DMS53 (cell line): ENCODE measurements around the gene KRT34.
"Not testable (repeated sequence)": the region's sequence is repeated elsewhere in the genome, so short reads cannot be mapped to it uniquely, and the experiment has no call there.

Source experiments
- DNase-seq: peaks from one replicate; lab custom pipeline; 2025; lab: John Stamatoyannopoulos, UW

Gene KRT34

GRCh38 chr17:41404024-41404671, 22.0 kb upstream of the KRT34 start:
- DNase-seq = peak; percentile 88

DNA sequence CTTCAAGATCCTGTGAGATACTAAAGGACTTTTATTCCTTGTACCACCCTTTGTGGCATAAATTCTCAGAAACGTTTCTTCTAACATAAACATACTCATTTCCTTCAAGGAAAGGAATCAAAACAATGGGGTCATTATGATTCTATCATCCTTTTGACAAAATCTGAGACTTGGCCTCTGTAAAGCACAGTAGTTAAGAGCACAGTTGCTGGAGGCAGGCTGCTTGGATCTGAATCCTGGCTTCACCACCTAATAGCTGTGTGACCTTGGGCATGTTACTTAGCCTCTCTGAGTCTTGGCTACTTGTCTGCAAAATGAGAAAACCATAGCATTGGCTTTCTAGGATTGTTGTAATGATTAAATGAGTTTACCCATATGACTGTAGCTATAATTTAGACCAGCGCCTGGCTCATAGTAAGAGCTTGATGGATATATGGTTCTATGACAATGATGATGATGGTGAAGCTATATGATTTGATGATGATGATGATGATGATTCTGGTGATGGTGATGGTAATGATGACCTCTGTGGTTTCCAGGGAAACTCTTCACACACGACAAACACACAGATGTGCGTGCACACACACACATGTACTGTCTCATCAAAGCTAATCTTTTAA, 21.4 kb upstream of the KRT34 start:
- DNase-seq = no peak

DNA sequence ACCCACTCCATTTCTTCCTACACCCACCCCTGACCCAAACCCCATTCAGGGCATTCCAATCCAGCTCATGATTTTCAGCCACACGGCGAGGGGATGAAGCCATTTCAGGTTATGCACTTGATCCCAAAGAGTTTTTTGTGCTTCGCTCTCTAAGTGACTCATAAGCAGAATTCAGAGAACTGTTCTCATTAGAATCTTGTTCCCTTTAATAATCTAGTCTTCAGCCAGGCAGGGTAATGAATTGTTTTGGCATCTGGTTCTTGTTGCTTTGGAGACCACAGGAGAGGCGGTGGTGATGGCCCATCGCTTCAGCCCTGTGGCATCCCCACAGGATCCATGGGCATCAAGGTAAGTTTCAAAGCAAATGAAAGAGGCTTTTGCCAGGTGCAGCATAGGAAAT, 20.1 kb upstream of the KRT34 start:
- no peak for DNase-seq

GRCh38 chr17:41396996-41397660, 15.0 kb upstream of the KRT34 start, which contains the start of gene KRT31:
TSS of gene KRT31 (minus strand) at chr17:41397608. CDS start at chr17:41397539, 69 bp downstream.
- DNase-seq = no peak

DNA sequence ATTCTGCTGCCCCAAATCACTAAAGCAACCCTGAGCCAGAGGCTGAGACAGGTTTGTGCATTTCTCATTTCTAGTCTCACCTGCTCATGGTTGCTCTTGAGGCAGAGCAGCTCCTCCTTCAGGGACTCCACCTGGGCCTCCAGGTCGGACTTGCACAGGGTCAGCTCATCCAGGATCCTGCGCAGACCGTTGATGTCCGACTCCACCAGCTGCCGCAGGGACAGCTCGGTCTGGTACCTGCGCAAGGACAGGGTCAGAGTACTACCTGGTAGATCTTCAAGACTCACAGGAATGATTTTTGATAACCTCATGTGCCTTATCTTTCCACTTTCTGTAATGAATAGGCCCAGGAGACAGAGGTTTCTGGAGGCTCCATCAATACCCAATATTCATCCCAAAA, 14.2 kb upstream of the KRT34 start:
- DNase-seq = no peak

DNA sequence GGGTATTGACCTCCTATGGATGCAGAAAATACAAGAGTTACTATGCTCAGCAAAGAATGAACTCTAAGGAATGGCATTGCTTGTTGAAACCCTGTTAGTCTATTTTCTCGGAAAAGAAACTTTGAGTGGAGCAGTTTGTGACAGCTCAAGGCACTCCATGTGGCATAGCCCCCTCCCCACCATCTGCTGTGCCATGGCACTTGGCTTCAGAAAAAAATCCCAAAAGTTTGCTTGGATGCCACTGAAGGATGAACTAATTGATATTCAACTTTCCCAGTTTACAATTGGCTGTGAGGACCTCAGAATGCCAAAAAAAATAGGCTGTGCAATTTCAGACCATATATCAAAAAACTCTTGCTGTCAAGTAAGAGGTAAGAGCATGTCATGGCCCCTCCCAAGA, 13.5 kb upstream of the KRT34 start:
- no peak for DNase-seq

- DNase-seq = not testable (repeated sequence)
Observed at GRCh38 chr17:41395044-41395443, 12.9 kb upstream of the KRT34 start.

GRCh38 chr17:41394254-41394996, 12.3 kb upstream of the KRT34 start:
- DNase-seq = no peak

DNA sequence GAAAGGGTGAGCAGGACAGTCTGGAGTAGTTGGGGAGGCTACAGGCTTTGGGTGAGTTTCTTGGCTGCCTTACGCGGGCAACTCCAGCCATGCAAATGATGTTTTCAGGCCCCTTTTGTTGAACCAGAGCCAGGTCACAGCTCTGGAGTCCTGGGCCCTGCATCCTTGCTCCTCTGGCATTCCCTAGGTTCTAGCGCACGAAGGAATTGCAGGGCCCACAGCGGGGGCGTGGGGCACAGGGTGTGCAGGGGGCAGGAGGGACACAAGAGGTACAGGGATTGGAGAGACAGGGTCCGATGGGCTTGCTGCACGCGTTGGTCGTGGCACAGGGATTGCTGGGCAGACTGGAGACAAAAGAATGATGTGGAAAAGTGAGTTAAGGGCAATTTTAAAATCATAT, 11.7 kb upstream of the KRT34 start:
- DNase-seq = no peak

- DNase-seq = no peak
Observed at GRCh38 chr17:41393294-41393693, 11.2 kb upstream of the KRT34 start.

DNA sequence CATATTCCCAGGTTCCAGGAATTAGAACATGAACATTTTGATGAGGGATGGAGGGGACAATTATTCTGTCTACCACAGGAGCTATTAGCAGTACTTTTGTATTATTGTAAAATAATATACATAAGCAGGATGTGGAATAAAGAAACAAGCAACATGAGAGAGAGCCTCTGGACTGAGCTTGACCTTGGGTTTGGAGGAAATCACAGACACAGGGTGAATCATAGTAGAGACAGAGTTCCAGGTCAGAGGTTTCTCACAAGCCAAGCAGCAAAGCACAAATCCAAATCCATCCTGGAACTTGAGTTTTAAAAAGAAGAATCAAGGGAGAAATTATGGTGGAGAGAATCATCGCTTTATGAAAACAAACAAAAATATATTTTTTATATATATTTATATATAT, 10.2 kb upstream of the KRT34 start:
- no peak for DNase-seq

GRCh38 chr17:41391535-41391934, 9.4 kb upstream of the KRT34 start:
- no peak for DNase-seq

- no peak for DNase-seq
Observed at GRCh38 chr17:41390411-41390938, 8.4 kb upstream of the KRT34 start.

- no peak for DNase-seq
Observed at GRCh38 chr17:41387670-41388069, 5.6 kb upstream of the KRT34 start.

- no peak for DNase-seq
Observed at GRCh38 chr17:41386227-41386626, 4.1 kb upstream of the KRT34 start.

DNA sequence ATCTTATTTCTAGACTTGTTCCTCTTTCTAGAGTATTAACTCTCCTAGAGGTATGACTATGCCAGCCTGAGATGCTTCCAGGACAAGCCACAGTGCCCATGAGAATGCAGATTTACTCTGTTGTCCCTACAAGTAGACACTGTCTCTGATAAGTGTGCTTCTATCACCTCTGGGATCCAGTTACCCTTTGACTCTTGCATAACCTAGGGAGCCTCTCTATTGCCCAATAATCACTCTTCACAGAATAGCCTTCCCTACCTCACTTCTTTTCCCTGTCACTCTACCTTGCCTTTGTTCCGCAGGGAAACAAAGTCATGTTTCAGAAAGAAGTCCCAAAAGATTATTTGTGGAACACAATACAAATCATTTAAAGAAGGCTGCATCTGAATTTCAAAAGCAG, 1.6 kb upstream of the KRT34 start:
- no peak for DNase-seq

GRCh38 chr17:41382394-41382793, 288 bp upstream of the KRT34 start:
- no peak for DNase-seq

GRCh38 chr17:41380091-41380490, 2.0 kb downstream of the KRT34 start:
- DNase-seq = not testable (repeated sequence)

- no peak for DNase-seq
Observed at GRCh38 chr17:41377546-41377945, 4.6 kb downstream of the KRT34 start.

DNA sequence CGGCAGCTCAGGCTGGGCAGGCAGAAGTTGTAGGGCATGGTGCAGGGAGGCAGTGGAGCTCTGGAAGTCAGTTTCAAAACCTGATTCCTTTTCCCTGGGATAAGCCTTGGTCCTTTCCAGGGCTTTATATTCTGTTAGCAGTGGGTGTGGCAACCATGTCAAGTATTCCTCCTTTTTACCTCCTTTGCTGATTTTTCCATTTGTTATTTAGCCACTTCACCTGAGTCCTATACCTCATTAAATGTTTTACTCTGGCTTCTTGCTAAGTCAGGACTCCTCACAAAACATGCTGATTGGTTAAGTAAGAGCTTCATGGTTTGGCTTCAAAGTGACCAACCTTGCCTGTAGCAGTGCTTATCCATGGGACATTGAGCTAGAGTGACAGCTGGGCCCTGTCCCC, 12.4 kb downstream of the KRT34 start, which contains the start of gene KRT33B:
KRT33B (minus strand) TSS at position 101 of the 400 bp plus-strand sequence; CDS start at position 38, 63 bp downstream.
- DNase-seq = no peak

- no peak for DNase-seq
Observed at GRCh38 chr17:41369023-41369422, 13.1 kb downstream of the KRT34 start.

DNA sequence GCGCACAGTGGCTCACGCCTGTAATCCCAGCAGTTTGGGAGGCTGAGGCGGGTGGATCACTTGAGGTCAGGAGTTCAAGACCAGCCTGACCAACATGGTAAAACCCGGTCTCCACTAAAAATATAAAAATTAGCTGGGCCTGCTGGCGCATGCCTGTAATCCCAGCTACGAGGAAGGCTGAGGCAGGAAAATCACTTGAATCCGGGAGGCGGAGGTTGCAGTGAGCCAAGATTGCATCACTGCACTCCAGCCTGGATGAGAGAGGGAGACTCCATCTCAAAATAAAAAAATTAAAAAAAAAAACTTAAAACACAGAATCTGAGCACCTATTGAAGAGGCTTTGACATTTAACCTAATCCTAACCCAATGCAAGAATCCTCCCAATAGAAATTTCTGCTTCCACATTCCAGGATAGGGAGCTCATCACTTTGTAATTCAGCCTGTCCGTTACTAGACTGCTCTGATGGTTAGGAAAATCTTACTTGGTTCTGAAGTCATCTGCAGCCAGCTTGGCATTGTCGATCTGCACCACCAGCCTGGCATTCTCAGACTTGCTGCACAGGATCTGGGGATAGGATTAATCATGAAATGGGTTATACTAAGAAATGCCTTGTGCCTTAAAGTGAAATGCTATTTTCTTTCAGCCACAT, 14.6 kb downstream of the KRT34 start:
- DNase-seq = no peak
